Spleen (tissue), 7 donors: ENCODE data around the gene ZEB1.

Experiments used
- POLR2A ChIP-seq, 3 donors: fragments of 450-650 bp; IDR thresholded peaks; one replicate each; pipeline ENCODE4 v1.5.1; 2017; ENCODE audit warnings: antibody characterized with exemption in 3 of 3, mild to moderate bottlenecking in 1 of 3
- TF ChIP-seq, protein P1 (sequence below), 11 experiments: fragments of 200-600 bp in 7 of 11; fragments of 450-650 bp in 4 of 11; sonication (generic) in 4 of 11; IDR thresholded peaks in 8 of 11; conservative IDR thresholded peaks in 3 of 11; 1 replicate in 7 of 11; 2 replicates in 4 of 11; pipeline versions ENCODE4 v1.4.0 to v1.8.0; 2016 to 2021; ENCODE audit warnings: antibody characterized with exemption in 11 of 11, inconsistent platforms in 4 of 11, mild to moderate bottlenecking in 1 of 11
- donor health status: DM: no; HTN: no; CAD: no; lungs with moderate emphysema.
- donor health status: DM: no; HTN: no; CAD: no.
- donor health status: DM: no; HTN: no; CAD: no.

- TF ChIP-seq POLR2A (IDR thresholded peaks at IDR 0.05), result no peak
- TF ChIP-seq, protein P1, sequence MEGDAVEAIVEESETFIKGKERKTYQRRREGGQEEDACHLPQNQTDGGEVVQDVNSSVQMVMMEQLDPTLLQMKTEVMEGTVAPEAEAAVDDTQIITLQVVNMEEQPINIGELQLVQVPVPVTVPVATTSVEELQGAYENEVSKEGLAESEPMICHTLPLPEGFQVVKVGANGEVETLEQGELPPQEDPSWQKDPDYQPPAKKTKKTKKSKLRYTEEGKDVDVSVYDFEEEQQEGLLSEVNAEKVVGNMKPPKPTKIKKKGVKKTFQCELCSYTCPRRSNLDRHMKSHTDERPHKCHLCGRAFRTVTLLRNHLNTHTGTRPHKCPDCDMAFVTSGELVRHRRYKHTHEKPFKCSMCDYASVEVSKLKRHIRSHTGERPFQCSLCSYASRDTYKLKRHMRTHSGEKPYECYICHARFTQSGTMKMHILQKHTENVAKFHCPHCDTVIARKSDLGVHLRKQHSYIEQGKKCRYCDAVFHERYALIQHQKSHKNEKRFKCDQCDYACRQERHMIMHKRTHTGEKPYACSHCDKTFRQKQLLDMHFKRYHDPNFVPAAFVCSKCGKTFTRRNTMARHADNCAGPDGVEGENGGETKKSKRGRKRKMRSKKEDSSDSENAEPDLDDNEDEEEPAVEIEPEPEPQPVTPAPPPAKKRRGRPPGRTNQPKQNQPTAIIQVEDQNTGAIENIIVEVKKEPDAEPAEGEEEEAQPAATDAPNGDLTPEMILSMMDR (IDR thresholded peaks at IDR 0.05 in 8 of 11, conservative IDR thresholded peaks at IDR 0.05 in 3 of 11), result no peak
Measured at GRCh38 chr10:31578951-31579350, 259.9 kb downstream of the ZEB1 start.
